Epithelial cell of proximal tubule (primary cell): ENCODE data around the gene KRT37. TPM values are rescaled to one million over a fixed set of nuclear protein-coding genes. Genes with fewer than 3 reads are reported as not detected.

ENCODE experiments used
- DNase-seq: peaks from one replicate; pipeline ENCODE4 v3.0.0-alpha.2; 2011; ENCODE audit warnings: low read depth
- H3K4me3 ChIP-seq: 2 replicates; pipeline ENCODE4 v1.5.1; 2011; ENCODE audit warnings: low read depth, mild to moderate bottlenecking, low read length
- total RNA-seq: library from RNA; depleted of rRNA; stranded (reverse); fragments of >200 nt; gene quantifications from 2 replicates; pipeline ENCODE4 v1.2.3, GENCODE V29; 2015
- TF ChIP-seq, protein P1 (sequence below): conservative IDR thresholded peaks from 2 replicates; pipeline ENCODE4 v1.5.1; 2012; ENCODE audit warnings: low read depth, mild to moderate bottlenecking, low read length

KRT37 gene
- total RNA-seq, 1 donor from 2014 or later, result not detected

DNA sequence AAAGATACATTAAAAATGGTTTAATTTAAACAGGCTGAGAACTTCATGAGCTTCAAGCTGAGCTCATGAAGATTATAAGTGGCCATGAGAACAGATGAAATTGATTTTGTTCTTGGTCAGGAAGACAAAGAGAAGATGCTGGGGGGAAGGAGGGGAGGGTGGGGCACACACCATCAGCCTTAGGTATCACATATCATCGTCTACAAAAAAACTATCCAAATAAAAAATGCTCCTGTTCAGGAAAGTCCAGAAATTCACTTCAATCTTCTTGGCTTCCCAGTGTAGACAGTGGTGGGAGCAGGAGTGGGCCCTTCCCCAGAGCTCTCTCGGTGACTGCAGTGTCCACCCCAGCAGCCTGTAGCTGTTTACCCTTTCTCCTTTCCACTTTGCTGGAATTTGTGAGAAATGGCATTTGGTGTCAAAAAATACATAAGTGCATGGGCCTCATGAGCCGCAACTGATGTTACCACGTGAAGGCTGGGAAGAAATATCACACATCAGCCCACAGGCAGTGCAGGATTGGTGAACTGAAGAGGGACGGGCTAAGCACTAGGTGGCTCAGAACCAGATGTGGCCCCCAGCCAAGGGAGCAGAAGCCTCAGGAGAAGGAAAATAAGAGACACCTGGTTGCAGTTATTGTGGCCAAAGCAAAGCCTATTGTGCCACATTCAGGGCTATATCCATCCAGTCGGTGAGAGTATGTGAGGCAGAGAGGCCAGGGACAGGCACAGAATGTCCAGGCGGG lies 6.1 kb downstream of the KRT37 start:
- TF ChIP-seq, protein P1, sequence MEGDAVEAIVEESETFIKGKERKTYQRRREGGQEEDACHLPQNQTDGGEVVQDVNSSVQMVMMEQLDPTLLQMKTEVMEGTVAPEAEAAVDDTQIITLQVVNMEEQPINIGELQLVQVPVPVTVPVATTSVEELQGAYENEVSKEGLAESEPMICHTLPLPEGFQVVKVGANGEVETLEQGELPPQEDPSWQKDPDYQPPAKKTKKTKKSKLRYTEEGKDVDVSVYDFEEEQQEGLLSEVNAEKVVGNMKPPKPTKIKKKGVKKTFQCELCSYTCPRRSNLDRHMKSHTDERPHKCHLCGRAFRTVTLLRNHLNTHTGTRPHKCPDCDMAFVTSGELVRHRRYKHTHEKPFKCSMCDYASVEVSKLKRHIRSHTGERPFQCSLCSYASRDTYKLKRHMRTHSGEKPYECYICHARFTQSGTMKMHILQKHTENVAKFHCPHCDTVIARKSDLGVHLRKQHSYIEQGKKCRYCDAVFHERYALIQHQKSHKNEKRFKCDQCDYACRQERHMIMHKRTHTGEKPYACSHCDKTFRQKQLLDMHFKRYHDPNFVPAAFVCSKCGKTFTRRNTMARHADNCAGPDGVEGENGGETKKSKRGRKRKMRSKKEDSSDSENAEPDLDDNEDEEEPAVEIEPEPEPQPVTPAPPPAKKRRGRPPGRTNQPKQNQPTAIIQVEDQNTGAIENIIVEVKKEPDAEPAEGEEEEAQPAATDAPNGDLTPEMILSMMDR, result no peak
- no peak for DNase-seq
- H3K4me3 ChIP-seq, result no peak overlapping the region

GRCh38 chr17:41417576-41418015 lies 6.8 kb downstream of the KRT37 start:
- TF ChIP-seq, protein P1, result peak; percentile 55
- H3K4me3 ChIP-seq, result no peak overlapping the region
- DNase-seq, result no peak

DNA sequence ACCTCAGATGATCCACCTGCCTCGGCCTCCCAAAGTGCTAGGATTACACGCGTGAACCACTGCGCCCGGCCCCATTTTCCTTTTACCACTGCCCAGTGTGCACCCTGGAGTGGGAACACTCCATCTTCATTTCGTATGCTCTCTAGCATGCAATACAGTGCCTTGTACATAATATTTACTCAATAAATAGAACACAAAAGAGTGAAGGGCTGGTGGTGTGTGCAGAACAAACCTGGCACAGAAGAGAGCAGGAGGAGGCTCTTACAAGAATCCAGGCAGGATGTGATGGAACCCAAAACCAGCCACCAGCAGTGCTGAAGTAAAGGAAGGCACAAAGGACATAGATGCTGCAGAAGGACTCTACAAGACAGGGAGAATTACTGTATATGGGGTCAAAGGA lies 7.3 kb downstream of the KRT37 start:
- no peak for DNase-seq
- H3K4me3 ChIP-seq, result no peak overlapping the region
- TF ChIP-seq, protein P1, result no peak

DNA sequence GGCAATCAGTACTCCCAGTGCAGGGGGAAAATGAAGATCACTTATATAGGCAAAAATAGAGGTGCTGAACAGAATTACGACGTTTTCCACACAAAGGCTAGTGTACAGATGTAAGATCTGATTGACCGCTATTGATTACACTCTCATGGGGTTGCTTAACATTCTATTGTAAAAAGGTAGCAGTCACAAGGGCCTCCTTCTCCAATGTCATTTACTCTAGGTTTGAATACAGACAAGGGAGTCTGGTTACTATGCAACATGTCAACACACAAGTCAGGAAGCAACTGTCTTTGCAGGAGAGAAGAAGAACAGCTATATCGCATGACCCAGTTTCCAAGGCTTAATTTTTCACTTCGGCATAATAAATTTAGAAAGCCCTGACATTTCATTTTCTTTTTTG lies 7.9 kb downstream of the KRT37 start:
- H3K4me3 ChIP-seq, result no peak overlapping the region
- no peak for DNase-seq
- TF ChIP-seq, protein P1, result no peak

- DNase-seq, result peak; percentile 78
- no peak overlapping the region for H3K4me3 ChIP-seq
- TF ChIP-seq, protein P1, result no peak
These were observed 8.5 kb downstream of the KRT37 start for GRCh38 chr17:41415833-41416335.

GRCh38 chr17:41415411-41415810 lies 9.0 kb downstream of the KRT37 start:
- no peak for DNase-seq
- no peak overlapping the region for H3K4me3 ChIP-seq
- TF ChIP-seq, protein P1, result no peak

- no peak for DNase-seq
- TF ChIP-seq, protein P1, result no peak
- no peak overlapping the region for H3K4me3 ChIP-seq
These were observed 10.4 kb downstream of the KRT37 start for GRCh38 chr17:41413982-41414381.
